SK-N-SH (cell line): ENCODE data around the gene TSSC4.

Experiments used
- CTCF ChIP-seq: fragments of 200-600 bp; sonication (generic); IDR thresholded peaks from 2 replicates; pipeline ENCODE4 v1.6.1; 2017; ENCODE audit warnings: antibody characterized with exemption, mild to moderate bottlenecking, moderate library complexity
- FOSL2 ChIP-seq: IDR thresholded peaks from 2 replicates; pipeline ENCODE4 v1.4.0; 2012; ENCODE audit warnings: low read depth, mild to moderate bottlenecking, moderate library complexity, borderline replicate concordance

DNA sequence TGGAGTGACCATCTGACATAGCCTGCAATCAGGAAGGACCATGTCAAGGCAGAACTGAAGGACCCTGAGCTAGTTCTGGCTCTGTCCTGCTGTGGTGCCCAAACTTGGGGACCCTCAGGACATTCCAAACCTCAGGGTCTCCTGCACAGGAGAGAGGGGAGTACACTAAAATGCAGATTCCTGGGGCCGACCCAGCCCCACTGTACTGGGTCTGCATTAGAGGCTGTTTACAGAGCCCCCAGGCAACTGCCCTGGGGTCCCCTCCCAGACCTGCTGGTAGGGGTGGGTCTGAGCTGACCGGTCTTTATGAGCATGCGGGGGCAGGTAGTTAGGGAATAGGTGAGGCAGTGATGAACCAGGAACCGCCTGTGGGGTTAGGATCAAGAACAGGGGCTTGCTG lies 37.0 kb downstream of the TSSC4 start:
- TF ChIP-seq FOSL2 (no peak), CTCF (no peak)
